GM04504 (cell line): ENCODE data around the gene GRM2.
"Not testable (repeated sequence)": the region's sequence is repeated elsewhere in the genome, so short reads cannot be mapped to it uniquely, and the experiment has no call there.

ENCODE experiments used
- DNase-seq: peaks from one replicate; pipeline ENCODE4 v3.0.0-alpha.2; 2012; ENCODE audit warnings: low read depth

The GRM2 gene

DNA sequence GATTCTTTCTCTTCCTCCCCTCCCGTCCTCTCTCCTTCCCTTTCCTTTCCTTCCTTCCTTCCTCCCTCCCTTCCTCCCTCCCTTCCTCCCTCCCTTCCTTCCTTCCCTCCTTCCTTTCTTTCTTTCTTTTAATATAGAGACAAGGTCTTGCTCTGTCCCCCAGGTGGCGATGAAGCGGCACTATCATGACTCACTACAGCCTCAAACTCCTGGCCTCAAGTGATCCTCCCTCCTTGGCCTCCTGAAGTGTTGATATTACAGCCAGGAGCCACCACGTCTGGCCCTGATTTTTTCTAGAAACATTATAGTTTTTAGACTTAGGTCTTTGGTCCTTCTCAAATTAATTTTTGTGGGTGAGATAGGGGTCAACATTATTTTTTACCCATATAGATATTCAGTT, 15.5 kb downstream of the GRM2 start:
- no peak for DNase-seq

DNA sequence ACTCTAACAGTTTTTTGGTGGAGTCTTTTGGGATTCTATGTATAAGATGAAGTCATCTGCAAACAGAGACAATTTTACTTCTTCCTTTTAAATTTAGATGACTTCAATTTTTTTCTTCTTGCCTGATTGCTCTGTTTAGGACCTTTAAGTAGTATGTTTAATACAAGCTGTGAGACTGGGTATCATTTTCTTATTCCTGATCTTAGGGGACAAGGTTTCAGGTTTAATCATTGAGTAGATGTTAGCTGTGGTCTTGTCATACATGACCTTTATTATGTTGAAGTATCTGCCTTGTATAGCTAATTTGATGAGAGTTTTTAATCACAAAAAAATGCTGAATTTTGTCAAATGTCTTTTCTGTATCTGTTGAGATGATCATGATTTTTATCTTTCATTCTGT, 20.6 kb downstream of the GRM2 start:
- no peak for DNase-seq

DNA sequence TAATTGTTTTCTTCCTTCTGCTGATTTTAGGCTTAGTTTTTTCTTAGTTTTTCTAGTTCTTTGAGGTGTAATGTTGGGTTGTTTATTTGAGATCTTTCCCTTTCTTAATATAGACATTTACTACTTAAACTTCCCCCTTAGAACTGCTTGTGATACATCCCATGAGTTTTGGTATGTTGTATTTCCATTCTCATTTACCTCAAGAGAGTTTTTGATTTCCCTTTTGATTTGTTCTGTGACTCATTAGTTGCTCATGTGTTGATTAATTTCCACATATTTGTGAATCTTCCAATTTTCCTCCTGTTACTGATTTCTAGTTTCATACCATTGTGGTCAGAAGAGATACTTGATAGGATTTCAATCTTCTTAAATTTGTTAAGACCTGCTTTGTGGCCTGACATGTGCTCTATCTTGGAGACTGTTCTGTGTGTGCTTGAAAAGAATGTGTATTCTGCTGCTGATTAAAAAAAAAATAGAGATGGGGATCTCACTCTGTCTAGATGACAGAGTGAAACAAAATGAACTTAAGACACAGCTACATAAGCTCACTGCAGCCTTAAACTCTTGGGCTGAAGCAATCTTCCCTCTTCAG, 22.3 kb downstream of the GRM2 start:
- DNase-seq, result no peak

DNA sequence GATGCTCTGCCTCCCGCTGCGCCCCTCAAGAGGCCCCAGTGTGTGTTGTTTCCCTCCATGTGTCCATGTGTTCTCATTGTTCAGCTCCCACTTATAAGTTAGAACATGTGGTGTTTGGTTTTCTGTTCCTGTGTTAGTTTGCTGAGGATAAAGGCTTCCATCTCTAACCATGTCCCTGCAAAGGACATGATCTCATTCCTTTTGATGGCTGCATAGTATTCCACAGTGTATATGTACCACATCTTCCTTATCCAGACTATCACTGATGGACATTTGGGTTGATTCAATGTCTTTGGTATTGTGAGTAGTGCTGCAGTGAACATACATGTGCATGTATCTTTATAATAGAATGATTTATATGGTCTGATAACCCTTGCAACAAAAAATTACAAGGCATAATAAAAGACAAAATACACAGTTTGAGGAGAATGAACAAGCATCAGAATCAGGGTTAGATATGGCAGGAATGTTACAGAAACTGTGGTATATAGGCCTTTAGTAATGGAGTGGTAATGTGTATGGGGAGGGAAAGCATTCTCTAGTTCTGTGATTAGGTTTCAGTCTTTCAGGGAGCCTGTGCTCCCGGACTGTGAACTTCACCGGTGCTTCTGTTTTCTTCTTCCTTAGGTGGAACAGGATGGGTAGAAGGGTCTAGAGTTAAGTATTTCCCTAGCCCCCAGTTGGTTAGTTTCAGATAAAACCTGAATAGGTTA, 27.1 kb downstream of the GRM2 start:
- no peak for DNase-seq

DNA sequence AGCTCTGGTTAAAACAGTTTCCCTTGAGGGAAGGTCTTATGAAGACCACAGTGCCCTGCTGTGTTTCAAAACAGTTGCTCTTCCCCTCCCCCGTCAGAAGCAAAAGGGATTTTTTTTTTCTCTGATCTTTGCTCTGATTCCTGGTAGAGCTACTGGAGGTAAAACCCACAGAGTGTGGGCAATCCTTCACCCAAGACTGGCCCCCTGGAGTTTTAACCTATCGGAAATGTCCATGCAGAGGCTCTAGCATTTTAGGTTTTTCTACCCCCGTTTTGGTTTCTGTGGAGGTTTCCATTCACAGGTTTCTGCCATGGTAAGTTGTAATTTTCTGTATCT, 27.7 kb downstream of the GRM2 start:
- DNase-seq, result no peak

DNA sequence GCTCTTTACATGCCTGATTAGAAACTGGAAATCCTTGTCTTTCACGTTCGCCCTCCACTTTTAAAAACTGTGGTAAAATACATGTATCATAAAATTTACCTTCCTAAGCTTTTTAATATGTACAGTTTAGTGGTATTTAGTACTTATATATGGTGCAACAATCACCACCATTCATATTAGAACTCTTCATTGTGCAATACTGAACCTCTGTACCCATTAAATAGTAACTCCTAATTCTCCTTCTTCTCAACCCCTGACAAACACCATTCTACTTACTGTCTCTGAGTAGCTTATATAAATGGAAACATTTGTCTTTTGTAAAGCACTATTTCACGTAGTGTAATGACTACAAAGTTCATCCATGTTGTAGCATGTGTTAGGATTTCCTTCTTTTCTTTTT, 28.2 kb downstream of the GRM2 start:
- no peak for DNase-seq

DNA sequence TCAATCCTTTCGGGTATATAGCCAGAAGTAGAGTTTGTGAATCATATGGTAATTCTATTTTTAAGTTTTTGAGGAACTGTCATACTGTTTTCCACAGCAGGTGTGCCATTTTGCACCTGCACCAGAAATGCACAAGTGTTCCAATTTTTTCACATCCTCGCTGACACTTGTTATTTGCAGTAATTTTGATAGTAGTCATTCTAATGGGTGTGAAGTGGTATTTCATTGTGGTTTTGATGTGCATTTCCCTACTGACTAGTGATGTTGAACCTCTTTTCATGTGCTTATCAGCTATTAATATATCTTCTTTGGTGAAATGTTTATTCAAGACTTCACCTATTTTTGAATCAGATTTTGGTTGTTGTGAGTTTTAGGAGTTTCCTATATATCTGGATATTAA, 29.1 kb downstream of the GRM2 start:
- no peak for DNase-seq

DNA sequence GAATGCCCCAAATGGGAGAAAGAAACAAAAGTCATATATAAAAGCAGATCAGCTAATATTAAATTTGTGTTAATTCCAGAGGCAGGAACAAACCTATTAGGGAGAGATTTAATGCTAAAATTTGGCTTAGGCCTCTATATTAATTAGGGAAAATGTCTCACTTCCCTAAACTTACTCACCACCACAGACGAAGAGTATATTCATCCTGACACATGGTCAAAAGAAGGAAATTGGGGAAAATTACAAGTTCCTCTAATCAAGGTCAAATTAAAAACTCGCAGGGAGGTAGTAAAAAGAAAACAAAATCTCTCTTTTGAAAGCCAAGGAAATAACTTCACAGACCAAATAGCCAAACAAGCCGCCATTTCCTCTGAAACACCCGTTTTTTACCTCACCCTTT, 32.2 kb downstream of the GRM2 start:
- DNase-seq, result no peak

DNA sequence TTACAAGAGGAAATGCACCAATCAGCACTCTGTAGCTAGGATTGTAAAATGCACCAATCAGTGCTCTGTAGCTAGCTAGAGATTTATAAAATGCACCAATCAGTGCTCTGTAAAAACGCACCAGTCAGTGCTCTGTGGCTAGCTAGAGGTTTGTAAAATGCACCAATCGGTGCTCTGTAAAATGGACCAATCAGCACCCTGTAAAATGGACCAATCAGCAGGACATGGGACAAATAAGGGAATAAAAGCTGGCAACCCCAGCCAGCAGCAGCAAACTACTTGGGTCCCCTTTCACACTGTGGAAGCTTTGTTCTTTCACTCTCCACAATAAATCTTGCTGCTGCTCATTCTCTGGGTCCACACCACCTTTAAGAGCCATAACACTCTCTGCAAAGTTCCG, 35.5 kb downstream of the GRM2 start:
- DNase-seq, result not testable (repeated sequence)

DNA sequence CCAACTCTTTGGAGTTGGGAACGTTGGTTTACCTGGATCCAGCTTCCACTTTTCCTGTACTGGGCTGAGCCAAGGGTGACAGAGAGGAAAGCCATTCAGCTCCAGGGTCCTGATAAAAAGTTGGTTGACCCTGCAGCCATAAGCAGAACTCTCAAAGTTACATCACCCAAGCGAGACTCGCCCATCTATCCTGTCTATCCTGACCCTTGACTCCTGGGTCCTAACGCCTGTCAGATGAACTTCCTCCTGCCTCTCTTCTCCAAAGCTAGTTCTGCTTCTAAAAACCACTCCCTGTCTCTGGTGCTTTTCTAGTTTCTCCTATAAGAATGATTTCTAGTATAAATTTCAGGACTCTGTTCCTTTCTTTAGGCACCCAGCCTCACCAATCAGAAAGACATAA, 36.1 kb downstream of the GRM2 start:
- not testable (repeated sequence) for DNase-seq

DNA sequence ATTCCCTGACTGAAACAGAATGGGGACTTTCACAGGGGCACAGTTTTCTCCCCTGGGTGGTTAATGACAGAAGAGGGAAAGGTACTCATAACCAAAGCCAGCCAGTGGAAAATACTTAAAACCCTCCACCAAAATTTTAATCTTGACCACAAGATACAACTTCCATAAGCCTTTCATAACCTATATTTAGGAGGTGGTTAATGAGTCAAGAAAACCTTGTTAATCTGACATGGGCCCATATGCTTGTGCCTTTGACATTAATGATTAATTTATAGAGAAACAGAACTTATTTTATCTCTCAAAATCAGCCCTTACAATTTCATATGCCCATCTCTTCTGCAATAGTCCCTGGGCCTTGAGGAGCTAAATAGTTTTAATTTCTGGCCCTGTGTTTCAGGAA, 41.0 kb downstream of the GRM2 start:
- DNase-seq, result no peak

DNA sequence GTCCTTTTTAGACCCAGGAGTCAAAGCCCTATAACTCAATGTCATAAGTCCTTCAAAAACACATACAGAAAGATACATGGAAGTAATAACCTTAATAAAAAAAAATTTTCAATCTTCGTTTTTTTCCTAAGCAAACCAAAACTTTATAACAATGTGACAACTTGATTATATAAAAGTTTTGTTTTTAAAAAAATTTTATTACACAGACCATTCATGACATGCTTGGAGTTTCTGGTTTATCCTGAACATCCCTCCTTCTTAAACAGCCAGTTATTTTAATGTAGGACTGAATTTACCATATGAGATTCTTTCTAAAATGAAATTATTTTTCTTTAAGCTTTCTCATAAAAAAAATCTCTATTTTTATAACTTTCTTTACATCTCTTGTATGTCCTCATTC, 41.5 kb downstream of the GRM2 start:
- no peak for DNase-seq

DNA sequence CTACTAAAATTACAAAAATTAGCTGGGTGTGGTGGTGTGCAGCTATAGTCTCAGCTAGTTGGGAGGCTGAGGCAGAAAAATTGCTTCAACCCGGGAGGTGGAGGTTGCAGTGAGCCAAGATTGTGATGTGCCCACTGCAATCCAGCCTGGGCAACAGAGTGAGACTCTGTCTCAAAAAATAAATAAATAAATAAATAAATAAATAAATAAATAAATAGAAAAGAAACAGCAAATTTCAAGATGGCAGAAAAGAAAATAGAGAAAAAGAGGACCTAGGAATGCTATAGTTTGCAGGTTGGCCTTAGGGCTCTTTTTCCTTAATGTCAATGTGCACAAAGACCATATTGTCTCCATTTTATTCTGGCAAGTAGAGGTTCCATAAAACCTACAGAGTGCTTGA, 44.0 kb downstream of the GRM2 start:
- no peak for DNase-seq

DNA sequence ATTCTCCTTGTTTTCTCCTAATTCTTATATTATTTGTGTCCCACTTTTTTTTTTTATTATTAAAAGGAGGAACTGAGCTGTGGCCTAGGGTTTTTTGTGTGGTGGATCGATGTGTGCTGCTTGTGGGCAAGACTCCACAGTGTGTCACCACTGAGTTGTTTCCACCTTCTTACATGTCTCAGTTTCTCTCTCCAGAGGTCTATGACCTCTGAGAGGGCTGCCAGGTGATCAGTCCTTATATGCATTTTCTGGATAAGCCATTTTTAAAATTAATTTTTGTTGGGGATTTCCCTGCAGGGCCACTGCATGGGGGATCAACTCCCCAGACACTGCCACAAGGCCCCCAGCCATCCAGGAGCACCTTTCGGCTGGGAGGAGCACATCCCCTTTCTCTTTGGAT, 44.4 kb downstream of the GRM2 start:
- DNase-seq, result no peak

DNA sequence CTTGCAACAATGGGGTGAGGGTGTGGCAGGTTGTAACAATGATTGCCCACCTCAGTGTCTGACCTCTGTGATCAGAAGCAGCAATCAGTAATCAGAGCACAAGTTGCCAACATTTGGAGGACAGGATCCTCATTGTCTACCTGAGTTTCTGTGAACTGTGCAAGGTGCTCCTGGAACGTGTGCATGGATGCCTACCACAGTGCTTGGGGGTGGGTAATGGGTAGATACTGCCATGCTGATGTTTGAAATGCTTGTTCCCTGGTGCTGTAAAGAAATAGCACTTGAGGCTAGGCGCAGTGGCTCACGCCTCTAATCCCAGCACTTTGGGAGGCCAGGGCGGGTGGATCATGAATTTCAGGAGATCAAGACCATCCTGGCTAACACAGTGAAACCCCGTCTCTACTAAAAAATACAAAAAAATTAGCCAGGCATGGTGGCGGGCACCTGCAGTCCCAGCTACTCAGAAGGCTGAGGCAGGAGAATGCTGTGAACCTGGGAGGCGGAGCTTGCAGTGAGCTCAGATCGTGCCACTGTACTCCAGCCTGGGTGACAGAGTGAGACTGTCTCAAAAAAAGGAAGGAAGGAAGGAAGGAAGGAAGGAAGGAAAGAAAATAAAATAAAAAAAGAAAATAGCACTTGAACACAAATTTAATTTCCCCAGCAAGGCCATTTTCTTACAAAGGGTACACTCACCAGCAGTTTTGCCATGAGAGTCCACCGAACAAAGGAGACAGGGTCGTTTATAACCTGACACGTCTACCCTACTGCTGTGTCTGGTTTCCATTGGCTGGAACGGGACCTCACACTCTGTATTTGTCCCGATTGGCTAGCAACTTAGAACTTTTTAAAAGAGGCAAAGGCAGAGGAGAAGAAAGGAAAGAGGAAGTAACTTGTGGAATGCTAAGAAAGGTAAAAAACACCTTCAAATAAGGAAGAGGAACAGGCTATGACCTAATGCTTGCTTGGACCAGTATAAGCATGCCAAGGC, 47.2 kb downstream of the GRM2 start:
- DNase-seq, result not testable (repeated sequence)

DNA sequence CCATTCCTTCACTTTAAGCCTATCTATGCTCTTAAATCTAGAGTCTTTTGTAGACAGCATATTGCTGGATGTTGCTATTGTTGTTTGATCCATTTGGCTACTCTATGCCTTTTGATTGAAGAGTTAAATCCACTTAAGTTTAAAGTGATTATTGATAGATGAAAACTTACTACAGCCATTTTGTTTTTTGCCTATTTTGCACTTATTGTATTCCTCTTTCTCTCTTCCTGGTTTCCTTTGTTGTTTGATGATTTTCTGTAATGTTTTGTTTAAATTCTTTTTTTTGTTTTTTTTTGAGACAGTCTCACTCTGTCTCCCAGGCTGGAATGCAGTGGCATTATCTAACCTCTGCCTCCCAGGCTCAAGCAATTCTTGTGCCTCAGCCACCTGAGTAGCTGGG, 52.3 kb downstream of the GRM2 start:
- DNase-seq, result no peak
